ENCODE data around the gene STK16. TPM values are rescaled to one million over a fixed set of nuclear protein-coding genes. Genes with fewer than 3 reads are reported as not detected.

Gene STK16
- total and polyA plus RNA-seq, 7 donors: 11.6 to 38.5 (median 16.0) TPM

- ATAC-seq: no peak
- WGBS, 3 donors: 92 to 96% (median 93%) methylated on average over 31 of the region's 31 CpGs
- intact Hi-C loops (cut with DNase I): no loop called here
Observed at GRCh38 chr2:219223831-219224610, 21.3 kb upstream of the STK16 start.

GRCh38 chr2:219225350-219225749, 19.9 kb upstream of the STK16 start:
- Histone ChIP-seq H3K36me3 (ENCODE audit: insufficient read depth in 1 of 2, low read depth in 1 of 2) (peaks cover 8 to 78% of the 10 kb centered on the region in 2 donors), H3K27ac (no peak overlapping the region), H3K4me1 (peaks cover 13% of the 10 kb centered on the region), H3K9me3 (no peaks in the 10 kb centered on the region), H3K27me3 (ENCODE audit: insufficient read depth in 3 of 3, low read length in 2 of 3) (no peaks in the 10 kb centered on the region), H3K4me3 (no peak overlapping the region)
- DNase-seq (no peak), ATAC-seq (no peak)
- intact Hi-C loops (cut with DNase I): no loop called here
- 85 to 90% (median 87%) methylated on average over 3 of the region's 3 CpGs for WGBS, 3 donors
- TF ChIP-seq, protein P1, sequence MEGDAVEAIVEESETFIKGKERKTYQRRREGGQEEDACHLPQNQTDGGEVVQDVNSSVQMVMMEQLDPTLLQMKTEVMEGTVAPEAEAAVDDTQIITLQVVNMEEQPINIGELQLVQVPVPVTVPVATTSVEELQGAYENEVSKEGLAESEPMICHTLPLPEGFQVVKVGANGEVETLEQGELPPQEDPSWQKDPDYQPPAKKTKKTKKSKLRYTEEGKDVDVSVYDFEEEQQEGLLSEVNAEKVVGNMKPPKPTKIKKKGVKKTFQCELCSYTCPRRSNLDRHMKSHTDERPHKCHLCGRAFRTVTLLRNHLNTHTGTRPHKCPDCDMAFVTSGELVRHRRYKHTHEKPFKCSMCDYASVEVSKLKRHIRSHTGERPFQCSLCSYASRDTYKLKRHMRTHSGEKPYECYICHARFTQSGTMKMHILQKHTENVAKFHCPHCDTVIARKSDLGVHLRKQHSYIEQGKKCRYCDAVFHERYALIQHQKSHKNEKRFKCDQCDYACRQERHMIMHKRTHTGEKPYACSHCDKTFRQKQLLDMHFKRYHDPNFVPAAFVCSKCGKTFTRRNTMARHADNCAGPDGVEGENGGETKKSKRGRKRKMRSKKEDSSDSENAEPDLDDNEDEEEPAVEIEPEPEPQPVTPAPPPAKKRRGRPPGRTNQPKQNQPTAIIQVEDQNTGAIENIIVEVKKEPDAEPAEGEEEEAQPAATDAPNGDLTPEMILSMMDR (IDR thresholded peaks at IDR 0.05): no peak

More at GRCh38 chr2:219223831-219224610, 21.3 kb upstream of the STK16 start:
- peaks cover 20% of the 10 kb centered on the region for H3K4me1 ChIP-seq
- no peaks in the 10 kb centered on the region for H3K27me3 ChIP-seq (ENCODE audit: insufficient read depth in 3 of 3, low read length in 2 of 3)
- H3K9me3 ChIP-seq: no peaks in the 10 kb centered on the region
- TF ChIP-seq, protein P1 (IDR thresholded peaks at IDR 0.05): no peak
- H3K36me3 ChIP-seq (ENCODE audit: insufficient read depth in 1 of 2, low read depth in 1 of 2): peaks cover 8 to 88% of the 10 kb centered on the region in 2 donors
- H3K27ac ChIP-seq: no peak overlapping the region
- no peak overlapping the region for H3K4me3 ChIP-seq
- no peak for DNase-seq

GRCh38 chr2:219228041-219228910, 17.0 kb upstream of the STK16 start:
- WGBS, 3 donors: 32 to 42% (median 37%) methylated on average over 6 to 7 of the region's 7 CpGs
- ATAC-seq: no peak

DNA sequence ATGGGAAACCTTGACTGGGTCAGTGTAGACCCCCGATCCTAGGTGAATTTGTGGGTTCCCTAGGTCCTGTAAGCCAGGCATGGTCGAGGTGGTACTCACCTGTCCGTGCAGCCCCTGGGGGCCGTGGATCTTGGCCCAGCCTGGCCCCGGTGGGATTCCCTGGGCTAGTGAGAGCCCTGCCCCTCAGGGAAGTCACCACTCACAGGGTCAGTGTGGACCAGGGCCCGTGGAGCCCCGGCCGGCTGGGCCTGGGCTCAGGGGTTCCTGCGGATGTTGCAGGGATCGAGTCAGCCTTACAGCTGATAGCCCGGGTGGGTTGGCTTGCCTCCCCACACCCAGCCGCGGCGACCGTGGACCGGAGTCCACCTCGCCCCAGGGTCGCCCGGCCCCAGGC, 16.4 kb upstream of the STK16 start:
- WGBS, 3 donors: 0 to 3% (median 1%) methylated on average over 11 to 19 of the region's 19 CpGs
- Histone ChIP-seq H3K9me3 (no peaks in the 10 kb centered on the region), H3K4me3 (peak overlapping the region; percentile 87), H3K36me3 (ENCODE audit: insufficient read depth in 1 of 2, low read depth in 1 of 2) (peaks cover 3 to 71% of the 10 kb centered on the region in 2 donors), H3K27ac (peak overlapping the region; percentile 98), H3K4me1 (peaks cover 19% of the 10 kb centered on the region), H3K27me3 (ENCODE audit: insufficient read depth in 3 of 3, low read length in 2 of 3) (no peaks in the 10 kb centered on the region)
- ATAC-seq: peak in 1 of 4 donors; percentile 5
- TF ChIP-seq, protein P1 (IDR thresholded peaks at IDR 0.05): no peak
- intact Hi-C loops (cut with DNase I): no loop called here
- DNase-seq: no peak

More at GRCh38 chr2:219228041-219228910, 17.0 kb upstream of the STK16 start:
- no peaks in the 10 kb centered on the region for H3K9me3 ChIP-seq
- H3K27ac ChIP-seq: peak overlapping the region; percentile 98
- H3K4me3 ChIP-seq: peak overlapping the region; percentile 87
- peaks cover 2 to 71% of the 10 kb centered on the region in 2 donors for H3K36me3 ChIP-seq (ENCODE audit: insufficient read depth in 1 of 2, low read depth in 1 of 2)
- no peaks in the 10 kb centered on the region for H3K27me3 ChIP-seq (ENCODE audit: insufficient read depth in 3 of 3, low read length in 2 of 3)
- TF ChIP-seq, protein P1 (IDR thresholded peaks at IDR 0.05): no peak
- intact Hi-C loops (cut with DNase I): no loop called here
- H3K4me1 ChIP-seq: peaks cover 19% of the 10 kb centered on the region
- DNase-seq: peak in 1 of 2 donors; percentile 32
